GM23338 (cell line): Measurements from ENCODE around the gene CERK.

Experiments
- CREB1 ChIP-seq: fragments of 250-450 bp; sonication (Bioruptor Pico); IDR thresholded peaks from 2 replicates; pipeline ENCODE4 v1.5.0; 2020; ENCODE audit warnings: low read depth, mild to moderate bottlenecking, moderate library complexity
- CTCF ChIP-seq, 2 experiments: fragments of 200-600 bp in 1 of 2; sonication (generic) in 1 of 2; conservative IDR thresholded peaks; 2 replicates each; pipeline versions ENCODE4 v1.5.1 to v1.6.1; 2016 to 2017; ENCODE audit warnings: antibody characterized with exemption in 2 of 2, low read depth in 2 of 2, mild to moderate bottlenecking in 2 of 2, moderate library complexity in 1 of 2
- ETS1 ChIP-seq: IDR thresholded peaks from 2 replicates; pipeline ENCODE4 v1.6.1; 2016; ENCODE audit warnings: antibody characterized with exemption
- EZH2 ChIP-seq: fragments of 200-600 bp; sonication (generic); IDR thresholded peaks from one replicate; pipeline ENCODE4 v1.8.0; 2017; ENCODE audit warnings: antibody characterized with exemption, mild to moderate bottlenecking, low read depth; ENCODE audit not compliant: unreplicated experiment
- EZH2phosphoT487 ChIP-seq: fragments of 200-600 bp; sonication (generic); IDR thresholded peaks from one replicate; pipeline ENCODE4 v1.8.1; 2018; ENCODE audit warnings: antibody characterized with exemption; ENCODE audit not compliant: unreplicated experiment
- JUNB ChIP-seq: IDR thresholded peaks from one replicate; pipeline ENCODE4 v1.6.1; 2016; ENCODE audit warnings: antibody characterized with exemption; ENCODE audit not compliant: unreplicated experiment
- NANOG ChIP-seq: IDR thresholded peaks from 2 replicates; pipeline ENCODE4 v1.6.1; 2016; ENCODE audit warnings: antibody characterized with exemption, borderline replicate concordance
- POLR2AphosphoS5 ChIP-seq: IDR thresholded peaks from 2 replicates; pipeline ENCODE4 v1.6.1; 2016; ENCODE audit warnings: antibody characterized with exemption, low read depth
- REST ChIP-seq: IDR thresholded peaks from one replicate; pipeline ENCODE4 v1.6.1; 2018; ENCODE audit warnings: antibody characterized with exemption; ENCODE audit not compliant: unreplicated experiment
- STAT1 ChIP-seq: IDR thresholded peaks from one replicate; pipeline ENCODE4 v1.6.1; 2016; ENCODE audit warnings: antibody characterized with exemption; ENCODE audit not compliant: unreplicated experiment
- ZNF114 ChIP-seq: fragments of 250-450 bp; sonication (Bioruptor Pico); IDR thresholded peaks from 2 replicates; pipeline ENCODE4 v1.5.0; 2020; ENCODE audit warnings: mild to moderate bottlenecking, moderate library complexity
- ZNF331 ChIP-seq: fragments of 250-450 bp; sonication (Bioruptor Pico); IDR thresholded peaks from 2 replicates; pipeline ENCODE4 v1.5.0; 2020; ENCODE audit warnings: low read depth, mild to moderate bottlenecking, moderate library complexity
- TF ChIP-seq, protein P1 (sequence below): fragments of 250-450 bp; sonication (Bioruptor Pico); IDR thresholded peaks from 2 replicates; pipeline ENCODE4 v1.5.0; 2020; ENCODE audit warnings: mild to moderate bottlenecking, moderate library complexity

GRCh38 chr22:46662226-46662625 is 75.8 kb downstream of the CERK start:
- TF ChIP-seq CTCF (conservative IDR thresholded peaks at IDR 0.05; ENCODE audit: low read depth in 2 of 2) (no peak), REST (no peak), EZH2 (no peak), POLR2AphosphoS5 (no peak), EZH2phosphoT487 (no peak), ZNF114 (no peak), JUNB (no peak), NANOG (no peak), ZNF331 (CRISPR knock-in tag) (no peak), CREB1 (CRISPR knock-in tag) (no peak), ETS1 (no peak), STAT1 (no peak)
- TF ChIP-seq, protein P1, sequence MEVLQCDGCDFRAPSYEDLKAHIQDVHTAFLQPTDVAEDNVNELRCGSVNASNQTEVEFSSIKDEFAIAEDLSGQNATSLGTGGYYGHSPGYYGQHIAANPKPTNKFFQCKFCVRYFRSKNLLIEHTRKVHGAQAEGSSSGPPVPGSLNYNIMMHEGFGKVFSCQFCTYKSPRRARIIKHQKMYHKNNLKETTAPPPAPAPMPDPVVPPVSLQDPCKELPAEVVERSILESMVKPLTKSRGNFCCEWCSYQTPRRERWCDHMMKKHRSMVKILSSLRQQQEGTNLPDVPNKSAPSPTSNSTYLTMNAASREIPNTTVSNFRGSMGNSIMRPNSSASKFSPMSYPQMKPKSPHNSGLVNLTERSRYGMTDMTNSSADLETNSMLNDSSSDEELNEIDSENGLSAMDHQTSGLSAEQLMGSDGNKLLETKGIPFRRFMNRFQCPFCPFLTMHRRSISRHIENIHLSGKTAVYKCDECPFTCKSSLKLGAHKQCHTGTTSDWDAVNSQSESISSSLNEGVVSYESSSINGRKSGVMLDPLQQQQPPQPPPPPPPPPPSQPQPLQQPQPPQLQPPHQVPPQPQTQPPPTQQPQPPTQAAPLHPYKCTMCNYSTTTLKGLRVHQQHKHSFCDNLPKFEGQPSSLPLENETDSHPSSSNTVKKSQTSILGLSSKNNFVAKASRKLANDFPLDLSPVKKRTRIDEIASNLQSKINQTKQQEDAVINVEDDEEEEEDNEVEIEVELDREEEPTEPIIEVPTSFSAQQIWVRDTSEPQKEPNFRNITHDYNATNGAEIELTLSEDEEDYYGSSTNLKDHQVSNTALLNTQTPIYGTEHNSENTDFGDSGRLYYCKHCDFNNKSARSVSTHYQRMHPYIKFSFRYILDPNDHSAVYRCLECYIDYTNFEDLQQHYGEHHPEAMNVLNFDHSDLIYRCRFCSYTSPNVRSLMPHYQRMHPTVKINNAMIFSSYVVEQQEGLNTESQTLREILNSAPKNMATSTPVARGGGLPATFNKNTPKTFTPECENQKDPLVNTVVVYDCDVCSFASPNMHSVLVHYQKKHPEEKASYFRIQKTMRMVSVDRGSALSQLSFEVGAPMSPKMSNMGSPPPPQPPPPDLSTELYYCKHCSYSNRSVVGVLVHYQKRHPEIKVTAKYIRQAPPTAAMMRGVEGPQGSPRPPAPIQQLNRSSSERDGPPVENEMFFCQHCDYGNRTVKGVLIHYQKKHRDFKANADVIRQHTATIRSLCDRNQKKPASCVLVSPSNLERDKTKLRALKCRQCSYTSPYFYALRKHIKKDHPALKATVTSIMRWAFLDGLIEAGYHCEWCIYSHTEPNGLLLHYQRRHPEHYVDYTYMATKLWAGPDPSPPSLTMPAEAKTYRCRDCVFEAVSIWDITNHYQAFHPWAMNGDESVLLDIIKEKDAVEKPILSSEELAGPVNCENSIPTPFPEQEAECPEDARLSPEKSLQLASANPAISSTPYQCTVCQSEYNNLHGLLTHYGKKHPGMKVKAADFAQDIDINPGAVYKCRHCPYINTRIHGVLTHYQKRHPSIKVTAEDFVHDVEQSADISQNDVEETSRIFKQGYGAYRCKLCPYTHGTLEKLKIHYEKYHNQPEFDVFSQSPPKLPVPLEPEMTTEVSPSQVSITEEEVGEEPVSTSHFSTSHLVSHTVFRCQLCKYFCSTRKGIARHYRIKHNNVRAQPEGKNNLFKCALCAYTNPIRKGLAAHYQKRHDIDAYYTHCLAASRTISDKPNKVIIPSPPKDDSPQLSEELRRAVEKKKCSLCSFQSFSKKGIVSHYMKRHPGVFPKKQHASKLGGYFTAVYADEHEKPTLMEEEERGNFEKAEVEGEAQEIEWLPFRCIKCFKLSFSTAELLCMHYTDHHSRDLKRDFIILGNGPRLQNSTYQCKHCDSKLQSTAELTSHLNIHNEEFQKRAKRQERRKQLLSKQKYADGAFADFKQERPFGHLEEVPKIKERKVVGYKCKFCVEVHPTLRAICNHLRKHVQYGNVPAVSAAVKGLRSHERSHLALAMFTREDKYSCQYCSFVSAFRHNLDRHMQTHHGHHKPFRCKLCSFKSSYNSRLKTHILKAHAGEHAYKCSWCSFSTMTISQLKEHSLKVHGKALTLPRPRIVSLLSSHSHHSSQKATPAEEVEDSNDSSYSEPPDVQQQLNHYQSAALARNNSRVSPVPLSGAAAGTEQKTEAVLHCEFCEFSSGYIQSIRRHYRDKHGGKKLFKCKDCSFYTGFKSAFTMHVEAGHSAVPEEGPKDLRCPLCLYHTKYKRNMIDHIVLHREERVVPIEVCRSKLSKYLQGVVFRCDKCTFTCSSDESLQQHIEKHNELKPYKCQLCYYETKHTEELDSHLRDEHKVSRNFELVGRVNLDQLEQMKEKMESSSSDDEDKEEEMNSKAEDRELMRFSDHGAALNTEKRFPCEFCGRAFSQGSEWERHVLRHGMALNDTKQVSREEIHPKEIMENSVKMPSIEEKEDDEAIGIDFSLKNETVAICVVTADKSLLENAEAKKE (CRISPR knock-in tag): no peak
